ENCODE results near the gene GSX1. TPM values are rescaled to one million over a fixed set of nuclear protein-coding genes. Genes with fewer than 3 reads are reported as not detected.

GSX1 gene
- total and polyA plus RNA-seq, 2 donors (not counting 1 experiment from before 2014, with no cell fraction given) = not detected

- no peaks in the 10 kb centered on the region for H3K36me3 ChIP-seq (ENCODE audit: control insufficient read depth, insufficient read depth, low read length)
- H3K9ac ChIP-seq (ENCODE audit: insufficient read depth, low read length) = no peak overlapping the region
- H4K20me1 ChIP-seq (ENCODE audit: control insufficient read depth, extremely low read depth, insufficient read depth, low read length) = no peaks in the 10 kb centered on the region
- no peak overlapping the region for H2AFZ ChIP-seq (ENCODE audit: low read length)
- no peaks in the 10 kb centered on the region for H3K27me3 ChIP-seq (ENCODE audit: control insufficient read depth, insufficient read depth, low read length)
- no peak overlapping the region for H3K4me2 ChIP-seq (ENCODE audit: extremely low read depth, insufficient read depth, low read length)
- no peaks in the 10 kb centered on the region for H3K4me1 ChIP-seq (ENCODE audit: control insufficient read depth, extremely low read depth, insufficient read depth, low read length)
- DNase-seq (ENCODE audit: low read depth in 2 of 2) = no peak
- H3K9me3 ChIP-seq (ENCODE audit: control insufficient read depth, insufficient read depth, low read depth, low read length) = no peaks in the 10 kb centered on the region
- no peak overlapping the region for H3K27ac ChIP-seq (ENCODE audit: insufficient read depth, low read length)
- no peak overlapping the region for H3K4me3 ChIP-seq (replicated peaks in 1 of 4; ENCODE audit: control extremely low read depth in 1 of 4, insufficient read depth in 1 of 4, low read depth in 3 of 4, low read length in 4 of 4)
- H3K79me2 ChIP-seq (ENCODE audit: control insufficient read depth, insufficient read depth, low read length) = no peaks in the 10 kb centered on the region
- TF ChIP-seq, protein P1, sequence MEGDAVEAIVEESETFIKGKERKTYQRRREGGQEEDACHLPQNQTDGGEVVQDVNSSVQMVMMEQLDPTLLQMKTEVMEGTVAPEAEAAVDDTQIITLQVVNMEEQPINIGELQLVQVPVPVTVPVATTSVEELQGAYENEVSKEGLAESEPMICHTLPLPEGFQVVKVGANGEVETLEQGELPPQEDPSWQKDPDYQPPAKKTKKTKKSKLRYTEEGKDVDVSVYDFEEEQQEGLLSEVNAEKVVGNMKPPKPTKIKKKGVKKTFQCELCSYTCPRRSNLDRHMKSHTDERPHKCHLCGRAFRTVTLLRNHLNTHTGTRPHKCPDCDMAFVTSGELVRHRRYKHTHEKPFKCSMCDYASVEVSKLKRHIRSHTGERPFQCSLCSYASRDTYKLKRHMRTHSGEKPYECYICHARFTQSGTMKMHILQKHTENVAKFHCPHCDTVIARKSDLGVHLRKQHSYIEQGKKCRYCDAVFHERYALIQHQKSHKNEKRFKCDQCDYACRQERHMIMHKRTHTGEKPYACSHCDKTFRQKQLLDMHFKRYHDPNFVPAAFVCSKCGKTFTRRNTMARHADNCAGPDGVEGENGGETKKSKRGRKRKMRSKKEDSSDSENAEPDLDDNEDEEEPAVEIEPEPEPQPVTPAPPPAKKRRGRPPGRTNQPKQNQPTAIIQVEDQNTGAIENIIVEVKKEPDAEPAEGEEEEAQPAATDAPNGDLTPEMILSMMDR (conservative IDR thresholded peaks at IDR 0.05 in 1 of 2, IDR thresholded peaks at IDR 0.05 in 1 of 2; ENCODE audit: low read depth in 1 of 2, low read length in 2 of 2) = no peak
- TF ChIP-seq EZH2 (IDR thresholded peaks at IDR 0.05; ENCODE audit: low read length, missing control alignments) = no peak
These were observed 40.2 kb upstream of the GSX1 start for GRCh38 chr13:27751953-27752532.

- Histone ChIP-seq H3K4me1 (ENCODE audit: control insufficient read depth, extremely low read depth, insufficient read depth, low read length) (no peaks in the 10 kb centered on the region), H3K4me3 (replicated peaks in 1 of 4; ENCODE audit: control extremely low read depth in 1 of 4, insufficient read depth in 1 of 4, low read depth in 3 of 4, low read length in 4 of 4) (no peak overlapping the region), H3K27me3 (ENCODE audit: control insufficient read depth, insufficient read depth, low read length) (no peaks in the 10 kb centered on the region), H3K36me3 (ENCODE audit: control insufficient read depth, insufficient read depth, low read length) (no peaks in the 10 kb centered on the region), H2AFZ (ENCODE audit: low read length) (no peak overlapping the region), H3K9me3 (ENCODE audit: control insufficient read depth, insufficient read depth, low read depth, low read length) (no peaks in the 10 kb centered on the region), H3K27ac (ENCODE audit: insufficient read depth, low read length) (no peak overlapping the region), H3K4me2 (ENCODE audit: extremely low read depth, insufficient read depth, low read length) (no peak overlapping the region), H3K79me2 (ENCODE audit: control insufficient read depth, insufficient read depth, low read length) (no peaks in the 10 kb centered on the region), H3K9ac (ENCODE audit: insufficient read depth, low read length) (no peak overlapping the region), H4K20me1 (ENCODE audit: control insufficient read depth, extremely low read depth, insufficient read depth, low read length) (no peaks in the 10 kb centered on the region)
- DNase-seq (ENCODE audit: low read depth in 2 of 2) = no peak
- TF ChIP-seq, protein P1 (conservative IDR thresholded peaks at IDR 0.05 in 1 of 2, IDR thresholded peaks at IDR 0.05 in 1 of 2; ENCODE audit: low read depth in 1 of 2, low read length in 2 of 2) = no peak
These were observed 26.6 kb upstream of the GSX1 start for GRCh38 chr13:27765650-27766049.

GRCh38 chr13:27770809-27771208 lies 21.5 kb upstream of the GSX1 start:
- H2AFZ ChIP-seq (ENCODE audit: low read length) = no peak overlapping the region
- no peaks in the 10 kb centered on the region for H4K20me1 ChIP-seq (ENCODE audit: control insufficient read depth, extremely low read depth, insufficient read depth, low read length)
- no peaks in the 10 kb centered on the region for H3K36me3 ChIP-seq (ENCODE audit: control insufficient read depth, insufficient read depth, low read length)
- no peaks in the 10 kb centered on the region for H3K4me1 ChIP-seq (ENCODE audit: control insufficient read depth, extremely low read depth, insufficient read depth, low read length)
- H3K4me2 ChIP-seq (ENCODE audit: extremely low read depth, insufficient read depth, low read length) = no peak overlapping the region
- peak in 1 of 2 donors; percentile 11 for DNase-seq (ENCODE audit: low read depth in 2 of 2)
- no peaks in the 10 kb centered on the region for H3K27me3 ChIP-seq (ENCODE audit: control insufficient read depth, insufficient read depth, low read length)
- H3K27ac ChIP-seq (ENCODE audit: insufficient read depth, low read length) = no peak overlapping the region
- TF ChIP-seq EZH2 (IDR thresholded peaks at IDR 0.05; ENCODE audit: low read length, missing control alignments) = no peak
- TF ChIP-seq, protein P1 (conservative IDR thresholded peaks at IDR 0.05 in 1 of 2, IDR thresholded peaks at IDR 0.05 in 1 of 2; ENCODE audit: low read depth in 1 of 2, low read length in 2 of 2) = peak; percentile 16 to 44
- no peaks in the 10 kb centered on the region for H3K9me3 ChIP-seq (ENCODE audit: control insufficient read depth, insufficient read depth, low read depth, low read length)
- no peak overlapping the region for H3K9ac ChIP-seq (ENCODE audit: insufficient read depth, low read length)
- H3K79me2 ChIP-seq (ENCODE audit: control insufficient read depth, insufficient read depth, low read length) = no peaks in the 10 kb centered on the region
- no peak overlapping the region for H3K4me3 ChIP-seq (replicated peaks in 1 of 4; ENCODE audit: control extremely low read depth in 1 of 4, insufficient read depth in 1 of 4, low read depth in 3 of 4, low read length in 4 of 4)
